ENCODE results near the gene ENHO. TPM values are rescaled to one million over a fixed set of nuclear protein-coding genes. Genes with fewer than 3 reads are reported as not detected.

ENHO gene
- total and polyA plus RNA-seq, 11 donors = 0.26 to 1.2 (median 0.45) TPM; not detected in 2

- no peak overlapping the region for H3K4me3 ChIP-seq
- H3K4me1 ChIP-seq = peaks cover 0 to 15% (median 4%) of the 10 kb centered on the region in 12 donors
- peaks cover 0 to 5% (median 0%) of the 10 kb centered on the region in 9 donors for H3K27me3 ChIP-seq
- no peak overlapping the region for H3K27ac ChIP-seq
- no peak for DNase-seq
- intact Hi-C loops (cut with DNase I) = loop anchor here in 1 of 10 donors (5.0 kb wide), 1 partner anchor 63 kb away; the partner anchor contains the start of genes DNAI1 and FAM219A
- no peaks in the 10 kb centered on the region for H3K36me3 ChIP-seq
- TF ChIP-seq CTCF (IDR thresholded peaks at IDR 0.05) = no peak
- TF ChIP-seq POLR2A (IDR thresholded peaks at IDR 0.05) = no peak
- 87 to 89% (median 87%) methylated on average over 3 to 6 of the region's 6 CpGs for WGBS, 4 donors
- H3K9me3 ChIP-seq = no peaks in the 10 kb centered on the region
- no peak for ATAC-seq
Measured at GRCh38 chr9:34520096-34520495, 2.7 kb downstream of the ENHO start.

- TF ChIP-seq POLR2A (IDR thresholded peaks at IDR 0.05) (no peak), CTCF (IDR thresholded peaks at IDR 0.05) (no peak)
- Histone ChIP-seq H3K4me3 (no peak overlapping the region), H3K36me3 (no peaks in the 10 kb centered on the region), H3K9me3 (no peaks in the 10 kb centered on the region), H3K4me1 (peaks cover 0 to 15% (median 4%) of the 10 kb centered on the region in 12 donors), H3K27me3 (no peaks in the 10 kb centered on the region), H3K27ac (no peak overlapping the region)
- intact Hi-C loops (cut with DNase I) = loop anchor here in 1 of 10 donors (5.0 kb wide), 1 partner anchor 62 kb away; the partner anchor contains the start of genes DNAI1 and FAM219A
- DNase-seq (no peak), ATAC-seq (no peak)
- WGBS, 4 donors = 85 to 91% (median 87%) methylated on average over 2 of the region's 2 CpGs
Measured at GRCh38 chr9:34519321-34520020, 3.3 kb downstream of the ENHO start.

- no peak for DNase-seq
- no peak for ATAC-seq
- H3K4me3 ChIP-seq = no peak overlapping the region
- 80 to 98% (median 85%) methylated on average over 2 of the region's 2 CpGs for WGBS, 4 donors
- TF ChIP-seq POLR2A (IDR thresholded peaks at IDR 0.05) (no peak), CTCF (IDR thresholded peaks at IDR 0.05) (no peak)
- H3K27me3 ChIP-seq = no peaks in the 10 kb centered on the region
- H3K27ac ChIP-seq = no peak overlapping the region
- no peaks in the 10 kb centered on the region for H3K36me3 ChIP-seq
- intact Hi-C loops (cut with DNase I) = no loop called here
- H3K9me3 ChIP-seq = no peaks in the 10 kb centered on the region
- H3K4me1 ChIP-seq = peaks cover 0 to 15% (median 4%) of the 10 kb centered on the region in 12 donors
Measured at GRCh38 chr9:34518896-34519295, 3.9 kb downstream of the ENHO start.

GRCh38 chr9:34518110-34518616, 4.6 kb downstream of the ENHO start:
- no peak for TF ChIP-seq POLR2A (IDR thresholded peaks at IDR 0.05)
- no peak for TF ChIP-seq CTCF (IDR thresholded peaks at IDR 0.05)
- H3K4me1 ChIP-seq = peaks cover 0 to 10% (median 3%) of the 10 kb centered on the region in 12 donors
- intact Hi-C loops (cut with DNase I) = no loop called here
- ATAC-seq (no peak), DNase-seq (no peak)
- no peak overlapping the region for H3K27ac ChIP-seq
- H3K27me3 ChIP-seq = no peaks in the 10 kb centered on the region
- WGBS, 4 donors = 73 to 89% (median 86%) methylated on average over 6 of the region's 6 CpGs
- no peaks in the 10 kb centered on the region for H3K36me3 ChIP-seq
- no peaks in the 10 kb centered on the region for H3K9me3 ChIP-seq
- H3K4me3 ChIP-seq = no peak overlapping the region
